Ovary (tissue), 9 donors: ENCODE data around the gene PRRT4. TPM values are rescaled to one million over a fixed set of nuclear protein-coding genes. Genes with fewer than 3 reads are reported as not detected.

ENCODE experiments used
- DNase-seq, 5 donors: peaks; one replicate each; pipeline ENCODE4 v3.0.0-alpha.2; 2019 to 2020
- H3K27ac ChIP-seq, 2 donors: fragments of 200-600 bp; one replicate each; pipeline versions ENCODE4 v1.5.1 to v1.8.0; 2019 to 2022
- H3K27me3 ChIP-seq: fragments of 200-600 bp; one replicate; pipeline ENCODE4 v1.8.0; 2022
- H3K36me3 ChIP-seq: fragments of 200-600 bp; sonication (generic); one replicate; pipeline ENCODE4 v1.5.1; 2019
- H3K4me1 ChIP-seq: one replicate; pipeline ENCODE4 v1.8.1; 2013; ENCODE audit warnings: mild to moderate bottlenecking, moderate library complexity; ENCODE audit not compliant: insufficient read depth
- H3K4me3 ChIP-seq: fragments of 200-600 bp; sonication (generic); one replicate; pipeline ENCODE4 v1.5.1; 2017
- H3K9me3 ChIP-seq, 2 donors: fragments of 200-600 bp in 1 of 2; sonication (generic) in 1 of 2; one replicate each; pipeline versions ENCODE4 v1.5.1 to v1.8.1; 2013 to 2019; ENCODE audit warnings: mild to moderate bottlenecking in 1 of 2, moderate library complexity in 1 of 2
- CTCF ChIP-seq, 3 donors: fragments of 450-650 bp in 2 of 3; fragments of 200-600 bp in 1 of 3; IDR thresholded peaks; one replicate each; pipeline versions ENCODE4 v1.5.1 to v1.8.0; 2016 to 2022; ENCODE audit warnings: antibody characterized with exemption in 3 of 3, mild to moderate bottlenecking in 1 of 3
- EP300 ChIP-seq: sonication (generic); formaldehyde crosslinking; IDR thresholded peaks from one replicate; pipeline ENCODE4 v1.6.1; 2017; ENCODE audit warnings: antibody characterized with exemption
- POLR2A ChIP-seq: fragments of 450-650 bp; IDR thresholded peaks from one replicate; pipeline ENCODE4 v1.6.1; 2017; ENCODE audit warnings: antibody characterized with exemption, mild to moderate bottlenecking, moderate library complexity
- WGBS, 3 donors: extraction: QIAGEN DNeasy Blood & Tissue Kit in 1 of 3; methylation state at CpG; one replicate each; pipeline versions ENCODE4 v1.1.5 to v1.1.7; 2013 to 2017; 5-methylcytosine and 5-hydroxymethylcytosine counted together
- intact Hi-C, 4 donors: fragments of 100-400 bp; cut with DNase I; formaldehyde crosslinking; loops; one replicate each; pipeline versions ENCODE4 v1.11.0 to v1.15.1; 2022 to 2023
- polyA plus RNA-seq, 2 donors: library from polyadenylated mRNA; stranded (reverse); fragments of 200-250 nt in 1 of 2; fragments of 350-450 nt in 1 of 2; fragmentation: Illumina TruSeq in 1 of 2; extraction: RNeasy Lipid Tissue Mini Kit (QIAGEN cat#74804) in 1 of 2; gene quantifications; one replicate each; pipeline ENCODE4 v1.2.3, GENCODE V29; 2013 to 2014
- total RNA-seq, 7 donors: library from RNA; depleted of rRNA in 2 of 7; stranded (reverse); fragments of >200 nt in 2 of 7; fragmentation: NEBNext Ultra II Directional in 3 of 7; extraction: Animal tissue kit (Norgen Biotek cat#: 25700) in 3 of 7; gene quantifications; one replicate each; pipeline versions ENCODE4 v1.1.0 to v1.2.4, GENCODE V29; 2016 to 2023
- donor health status: DM: no; HTN: no; CAD: no; lungs with moderate emphysema.
- donor health status: DM: no; HTN: no; CAD: no.
- donor health status: Bipolar disorder and iron deficiency.
- donor health status: DM: yes; HTN: yes; CAD: no.
- donor health status: DM: no; HTN: no; CAD: no.
- donor health status: DM: yes; HTN: yes; CAD: no.

The PRRT4 gene
- total and polyA plus RNA-seq, 9 donors: 0.11 to 1.2 (median 0.74) TPM

DNA sequence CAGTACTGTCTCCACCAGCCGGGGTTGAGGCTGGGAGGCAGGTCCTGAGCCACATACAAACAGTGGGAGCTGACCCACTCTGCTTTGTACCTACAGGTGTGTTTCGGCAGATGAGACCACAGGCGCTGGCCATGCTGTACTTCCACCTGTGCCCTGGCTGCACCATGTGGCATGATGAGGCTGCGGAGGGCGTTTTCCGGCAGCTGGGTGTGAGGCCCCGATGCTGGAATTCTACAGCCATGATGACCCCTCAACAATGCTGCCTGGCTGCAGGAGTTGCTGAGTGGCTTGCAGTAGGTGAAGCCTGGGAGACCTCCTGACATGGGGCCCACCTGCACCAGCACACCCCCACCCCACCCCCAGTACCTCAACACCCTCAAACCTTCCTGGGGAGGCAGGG is 30.3 kb upstream of the PRRT4 start:
- Histone ChIP-seq H3K4me1 (no peaks in the 10 kb centered on the region), H3K27ac (no peak overlapping the region), H3K36me3 (no peaks in the 10 kb centered on the region), H3K27me3 (no peaks in the 10 kb centered on the region), H3K9me3 (no peaks in the 10 kb centered on the region), H3K4me3 (no peak overlapping the region)
- intact Hi-C loops: no loop called here
- TF ChIP-seq EP300 (no peak), CTCF (IDR thresholded peaks at IDR 0.05) (no peak), POLR2A (no peak)
- 82 to 89% (median 85%) methylated on average over 7 of the region's 7 CpGs for WGBS, 3 donors
- no peak for DNase-seq

GRCh38 chr7:128390871-128391565 is 29.5 kb upstream of the PRRT4 start:
- 72 to 76% (median 74%) methylated on average over 3 of the region's 3 CpGs for WGBS, 3 donors
- no peaks in the 10 kb centered on the region for H3K36me3 ChIP-seq
- intact Hi-C loops: no loop called here

DNA sequence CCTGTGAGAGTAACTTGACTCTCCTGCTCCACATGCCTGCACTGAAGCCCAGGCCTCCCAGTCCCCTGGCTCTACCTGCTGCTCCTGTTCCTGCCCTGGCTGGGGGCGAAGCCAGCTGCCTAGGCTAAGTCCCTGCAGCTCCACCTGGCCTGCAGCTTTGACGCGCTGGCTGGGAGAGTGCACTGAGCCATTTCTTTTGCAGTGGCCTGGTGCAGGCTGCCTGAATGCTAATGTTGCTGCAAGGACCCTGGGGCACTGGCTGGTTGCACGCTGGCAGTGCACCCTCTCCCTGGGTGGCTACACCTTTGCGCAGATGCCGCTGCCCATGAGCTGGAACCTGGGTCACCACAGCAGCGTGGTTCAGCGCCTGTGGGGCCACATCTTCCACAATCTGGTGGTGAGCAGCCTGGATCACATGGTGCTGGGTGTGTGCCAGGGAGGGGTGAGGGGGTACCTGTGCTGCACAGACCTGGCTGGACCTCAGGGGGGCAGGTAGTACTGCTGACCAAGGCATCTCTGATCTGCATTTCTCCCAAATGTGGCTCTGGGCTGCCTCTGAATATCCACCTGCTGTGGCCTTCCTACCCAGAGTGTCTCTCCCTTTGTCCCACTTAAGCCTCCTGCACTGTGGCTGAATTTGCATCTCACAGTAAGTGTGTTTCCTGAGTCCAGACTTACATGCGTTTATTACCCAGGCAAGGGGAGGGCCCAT is 28.3 kb upstream of the PRRT4 start:
- Histone ChIP-seq H3K27ac (no peak overlapping the region), H3K4me1 (no peaks in the 10 kb centered on the region), H3K9me3 (no peaks in the 10 kb centered on the region), H3K27me3 (no peaks in the 10 kb centered on the region), H3K4me3 (no peak overlapping the region), H3K36me3 (no peaks in the 10 kb centered on the region)
- DNase-seq: peak in 1 of 5 donors; percentile 32
- TF ChIP-seq CTCF (IDR thresholded peaks at IDR 0.05) (no peak), POLR2A (no peak), EP300 (no peak)
- intact Hi-C loops: loop anchor here in 2 of 4 donors (5.0 kb wide), 2 partner anchors 37 to 42 kb away; no protein-coding TSS in a partner anchor
- WGBS, 3 donors: 71 to 75% (median 71%) methylated on average over 9 of the region's 9 CpGs

More at GRCh38 chr7:128390871-128391565, 29.5 kb upstream of the PRRT4 start:
- H3K9me3 ChIP-seq: no peaks in the 10 kb centered on the region
- H3K27ac ChIP-seq: no peak overlapping the region
- TF ChIP-seq EP300 (no peak), POLR2A (no peak), CTCF (IDR thresholded peaks at IDR 0.05) (no peak)
- H3K4me1 ChIP-seq: no peaks in the 10 kb centered on the region
- H3K4me3 ChIP-seq: no peak overlapping the region
- no peaks in the 10 kb centered on the region for H3K27me3 ChIP-seq
- DNase-seq: no peak

GRCh38 chr7:128389085-128389617 is 27.7 kb upstream of the PRRT4 start:
- Histone ChIP-seq H3K27ac (no peak overlapping the region), H3K4me3 (no peak overlapping the region), H3K4me1 (no peaks in the 10 kb centered on the region), H3K27me3 (no peaks in the 10 kb centered on the region), H3K9me3 (no peaks in the 10 kb centered on the region), H3K36me3 (no peaks in the 10 kb centered on the region)
- no peak for DNase-seq
- intact Hi-C loops: loop anchor here in 2 of 4 donors (5.0 kb wide), 2 partner anchors 37 to 42 kb away; no protein-coding TSS in a partner anchor
- TF ChIP-seq EP300 (no peak), CTCF (IDR thresholded peaks at IDR 0.05) (no peak), POLR2A (no peak)
- WGBS, 3 donors: 19 to 39% (median 34%) methylated on average over 2 of the region's 2 CpGs
